AG20443 (cell line): ENCODE results near the gene SCN7A.
"Not testable (repeated sequence)": the region's sequence is repeated elsewhere in the genome, so short reads cannot be mapped to it uniquely, and the experiment has no call there.

Source experiments
- DNase-seq: peaks from one replicate; pipeline ENCODE4 v3.0.0; 2012; ENCODE audit warnings: low spot score, mixed read lengths

SCN7A gene

DNA sequence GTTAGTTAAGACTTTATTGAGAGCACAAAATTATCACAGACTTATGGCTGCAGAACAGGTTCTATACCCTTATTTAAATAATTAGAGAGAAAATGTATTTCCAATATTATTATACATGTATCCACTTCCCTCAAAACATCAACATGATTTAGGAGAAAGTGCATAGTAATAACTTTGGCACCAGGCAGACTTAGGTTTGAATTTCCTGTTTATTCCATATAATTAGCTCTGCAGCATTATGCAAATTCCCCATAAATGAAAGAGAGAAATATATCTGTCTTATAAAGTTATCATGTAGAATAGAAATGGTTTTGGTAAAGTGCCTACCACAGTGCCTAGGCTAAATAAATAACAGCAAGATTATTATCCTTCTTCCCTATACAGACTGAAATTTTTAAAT, 133.6 kb downstream of the SCN7A start:
- DNase-seq = no peak

DNA sequence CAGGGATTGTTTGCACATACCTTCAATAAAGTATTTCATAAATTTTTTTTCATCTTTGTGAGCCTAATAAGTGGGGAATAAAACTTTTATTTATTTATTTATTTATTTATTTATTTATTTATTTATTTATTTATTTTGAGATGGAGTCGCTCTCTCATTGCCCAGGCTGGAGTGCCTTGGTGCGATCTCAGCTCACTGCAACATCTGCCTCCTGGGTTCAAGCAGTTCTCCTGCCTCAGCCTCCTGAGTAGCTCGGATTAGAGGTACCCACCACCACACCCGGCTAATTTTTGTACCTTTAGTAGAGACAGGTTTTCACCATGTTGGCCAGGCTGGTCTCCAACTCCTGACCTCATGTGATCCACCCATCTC, 136.1 kb downstream of the SCN7A start:
- DNase-seq = not testable (repeated sequence)

DNA sequence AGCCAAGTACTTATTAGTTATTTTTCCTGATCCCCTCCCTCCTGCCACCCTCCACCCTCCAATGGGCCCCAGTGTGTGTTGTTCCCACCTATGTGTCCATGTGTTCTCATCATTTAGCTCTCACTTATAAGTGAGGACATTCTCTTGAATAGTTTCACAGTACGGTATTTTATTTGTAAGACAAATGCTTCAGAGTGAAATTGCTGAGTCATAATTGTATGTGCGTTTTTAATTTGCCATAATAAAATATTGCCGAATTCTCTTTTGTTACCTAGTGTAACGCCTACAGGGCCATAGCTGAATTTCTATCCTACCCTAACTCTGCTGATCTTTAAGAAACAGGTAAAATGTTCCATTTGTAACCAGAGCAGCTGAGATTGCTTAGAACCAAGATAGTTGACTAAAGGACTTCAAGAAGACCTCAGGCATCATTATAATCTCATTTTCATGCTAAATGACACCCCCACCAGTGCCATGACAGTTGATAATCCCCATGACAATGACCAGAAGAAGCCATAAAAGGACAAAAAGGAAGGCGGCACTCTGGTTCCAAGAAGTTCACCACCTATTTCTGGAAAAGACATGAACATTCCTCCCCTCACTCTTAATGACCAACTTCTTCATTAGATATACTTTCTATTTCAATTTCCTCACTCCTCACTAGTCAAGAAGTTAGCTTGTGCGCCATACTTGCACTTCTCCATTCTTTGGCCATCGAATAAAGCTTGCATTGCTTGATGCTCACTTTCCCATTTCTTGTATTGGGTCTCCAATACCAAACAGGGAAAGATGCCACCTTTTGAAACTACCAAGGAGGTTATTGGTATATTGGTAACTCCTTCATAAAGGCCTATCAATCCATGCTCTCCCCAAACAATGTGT, 136.7 kb downstream of the SCN7A start:
- DNase-seq = no peak
